ENCODE measurements around the gene OGFR.

DNA sequence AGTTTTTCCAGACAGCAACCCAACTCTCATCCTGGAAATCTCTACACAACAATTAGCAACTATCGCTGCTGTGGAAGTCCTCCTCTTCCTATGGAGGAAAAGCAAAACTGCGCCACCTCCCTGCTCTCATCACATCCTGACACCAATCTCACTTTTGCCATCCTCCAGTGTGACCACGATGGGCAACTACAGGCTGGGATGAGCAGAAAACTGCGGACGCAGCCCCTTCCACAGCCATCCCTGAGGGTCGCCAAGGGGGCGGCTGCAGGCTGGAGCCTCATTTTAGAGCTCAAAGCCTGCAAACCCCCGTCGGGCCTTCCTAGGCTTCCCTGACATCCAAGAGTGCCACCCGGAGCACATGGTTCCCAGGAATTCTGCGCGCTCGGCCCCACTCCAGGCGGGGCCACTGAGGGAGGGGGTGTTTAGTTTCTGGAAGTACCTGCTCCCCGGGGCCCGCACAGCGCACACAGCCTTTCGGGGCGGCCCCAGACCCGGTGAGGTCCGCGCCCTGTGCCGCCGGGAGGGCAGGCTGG is 55.8 kb downstream of the OGFR start:
- TF ChIP-seq, protein P1, sequence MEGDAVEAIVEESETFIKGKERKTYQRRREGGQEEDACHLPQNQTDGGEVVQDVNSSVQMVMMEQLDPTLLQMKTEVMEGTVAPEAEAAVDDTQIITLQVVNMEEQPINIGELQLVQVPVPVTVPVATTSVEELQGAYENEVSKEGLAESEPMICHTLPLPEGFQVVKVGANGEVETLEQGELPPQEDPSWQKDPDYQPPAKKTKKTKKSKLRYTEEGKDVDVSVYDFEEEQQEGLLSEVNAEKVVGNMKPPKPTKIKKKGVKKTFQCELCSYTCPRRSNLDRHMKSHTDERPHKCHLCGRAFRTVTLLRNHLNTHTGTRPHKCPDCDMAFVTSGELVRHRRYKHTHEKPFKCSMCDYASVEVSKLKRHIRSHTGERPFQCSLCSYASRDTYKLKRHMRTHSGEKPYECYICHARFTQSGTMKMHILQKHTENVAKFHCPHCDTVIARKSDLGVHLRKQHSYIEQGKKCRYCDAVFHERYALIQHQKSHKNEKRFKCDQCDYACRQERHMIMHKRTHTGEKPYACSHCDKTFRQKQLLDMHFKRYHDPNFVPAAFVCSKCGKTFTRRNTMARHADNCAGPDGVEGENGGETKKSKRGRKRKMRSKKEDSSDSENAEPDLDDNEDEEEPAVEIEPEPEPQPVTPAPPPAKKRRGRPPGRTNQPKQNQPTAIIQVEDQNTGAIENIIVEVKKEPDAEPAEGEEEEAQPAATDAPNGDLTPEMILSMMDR (conservative IDR thresholded peaks at IDR 0.05) = no peak
- no peak for TF ChIP-seq ZFX (IDR thresholded peaks at IDR 0.05)
